ENCODE measurements around the gene OR8J1.

DNA sequence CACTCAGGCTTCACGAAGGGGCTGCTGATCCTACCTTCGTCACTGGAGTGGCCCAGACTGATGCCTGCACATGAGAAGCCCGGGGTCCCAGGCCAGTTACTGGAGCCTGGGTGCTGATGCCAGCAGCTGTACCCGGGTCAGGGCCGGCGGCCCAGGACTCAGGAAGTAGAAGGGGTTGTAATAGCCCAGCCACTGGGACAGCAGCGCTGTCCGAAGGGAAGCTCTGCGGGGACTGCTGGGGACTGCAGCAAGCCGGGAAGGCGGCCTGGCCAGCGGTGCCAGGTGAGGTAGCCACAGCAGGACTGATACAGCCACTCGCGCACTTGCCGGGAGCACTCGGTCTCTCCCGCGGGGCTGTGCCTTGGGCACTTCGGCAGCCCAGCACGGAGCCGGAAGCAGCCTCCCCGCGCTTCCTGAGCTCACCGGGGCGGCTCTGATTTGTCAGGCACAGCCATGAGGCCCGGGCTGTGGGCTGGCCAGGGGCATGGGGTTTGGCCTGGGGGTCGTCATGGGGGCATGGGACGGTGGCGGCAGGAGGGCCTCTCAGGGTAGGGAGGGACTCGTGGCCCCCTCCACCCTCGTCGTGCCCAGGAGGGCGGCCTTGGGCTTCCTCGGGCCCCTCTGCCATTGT, 22.1 kb upstream of the OR8J1 start:
- TF ChIP-seq POLR2AphosphoS5 (IDR thresholded peaks at IDR 0.05), result no peak
- TF ChIP-seq, protein P1, sequence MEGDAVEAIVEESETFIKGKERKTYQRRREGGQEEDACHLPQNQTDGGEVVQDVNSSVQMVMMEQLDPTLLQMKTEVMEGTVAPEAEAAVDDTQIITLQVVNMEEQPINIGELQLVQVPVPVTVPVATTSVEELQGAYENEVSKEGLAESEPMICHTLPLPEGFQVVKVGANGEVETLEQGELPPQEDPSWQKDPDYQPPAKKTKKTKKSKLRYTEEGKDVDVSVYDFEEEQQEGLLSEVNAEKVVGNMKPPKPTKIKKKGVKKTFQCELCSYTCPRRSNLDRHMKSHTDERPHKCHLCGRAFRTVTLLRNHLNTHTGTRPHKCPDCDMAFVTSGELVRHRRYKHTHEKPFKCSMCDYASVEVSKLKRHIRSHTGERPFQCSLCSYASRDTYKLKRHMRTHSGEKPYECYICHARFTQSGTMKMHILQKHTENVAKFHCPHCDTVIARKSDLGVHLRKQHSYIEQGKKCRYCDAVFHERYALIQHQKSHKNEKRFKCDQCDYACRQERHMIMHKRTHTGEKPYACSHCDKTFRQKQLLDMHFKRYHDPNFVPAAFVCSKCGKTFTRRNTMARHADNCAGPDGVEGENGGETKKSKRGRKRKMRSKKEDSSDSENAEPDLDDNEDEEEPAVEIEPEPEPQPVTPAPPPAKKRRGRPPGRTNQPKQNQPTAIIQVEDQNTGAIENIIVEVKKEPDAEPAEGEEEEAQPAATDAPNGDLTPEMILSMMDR (IDR thresholded peaks at IDR 0.05), result no peak
- no peak for TF ChIP-seq POLR2A (IDR thresholded peaks at IDR 0.05)
